Epithelial cell of proximal tubule (primary cell): ENCODE data around the gene MEIS2. TPM values are rescaled to one million over a fixed set of nuclear protein-coding genes. Genes with fewer than 3 reads are reported as not detected.

Experiments
- DNase-seq: peaks from one replicate; pipeline ENCODE4 v3.0.0-alpha.2; 2011; ENCODE audit warnings: low read depth
- H3K4me3 ChIP-seq: 2 replicates; pipeline ENCODE4 v1.5.1; 2011; ENCODE audit warnings: low read depth, mild to moderate bottlenecking, low read length
- CTCF ChIP-seq: conservative IDR thresholded peaks from 2 replicates; pipeline ENCODE4 v1.5.1; 2012; ENCODE audit warnings: low read depth, mild to moderate bottlenecking, low read length
- total RNA-seq: library from RNA; depleted of rRNA; stranded (reverse); fragments of >200 nt; gene quantifications from 2 replicates; pipeline ENCODE4 v1.2.3, GENCODE V29; 2015

The MEIS2 gene
- total RNA-seq, 1 donor from 2014 or later = 14.0 TPM

- H3K4me3 ChIP-seq = no peak overlapping the region
- TF ChIP-seq CTCF = no peak
- DNase-seq = no peak
Measured at GRCh38 chr15:37132826-37133417, 32.6 kb upstream of the MEIS2 start.

GRCh38 chr15:37131621-37132020, 31.3 kb upstream of the MEIS2 start:
- no peak overlapping the region for H3K4me3 ChIP-seq
- no peak for DNase-seq
- no peak for TF ChIP-seq CTCF

GRCh38 chr15:37130356-37130755, 30.0 kb upstream of the MEIS2 start:
- no peak for TF ChIP-seq CTCF
- DNase-seq = no peak
- H3K4me3 ChIP-seq = no peak overlapping the region

- no peak for DNase-seq
- TF ChIP-seq CTCF = no peak
- H3K4me3 ChIP-seq = no peak overlapping the region
Measured at GRCh38 chr15:37125143-37125542, 24.8 kb upstream of the MEIS2 start.

- H3K4me3 ChIP-seq = no peak overlapping the region
- no peak for TF ChIP-seq CTCF
- no peak for DNase-seq
Measured at GRCh38 chr15:37124331-37124730, 24.0 kb upstream of the MEIS2 start.

- no peak overlapping the region for H3K4me3 ChIP-seq
- no peak for TF ChIP-seq CTCF
- no peak for DNase-seq
Measured at GRCh38 chr15:37122703-37123102, 22.4 kb upstream of the MEIS2 start.

GRCh38 chr15:37121492-37121891, 21.1 kb upstream of the MEIS2 start:
- H3K4me3 ChIP-seq = no peak overlapping the region
- no peak for DNase-seq
- no peak for TF ChIP-seq CTCF
